ENCODE data around the gene CCDC117. TPM values are rescaled to one million over a fixed set of nuclear protein-coding genes. Genes with fewer than 3 reads are reported as not detected.

Gene CCDC117
- total and polyA plus RNA-seq, 2 donors from 2014 or later, result 8.7 to 16.8 TPM

- Histone ChIP-seq H3K9me3 (ENCODE audit: control insufficient read depth in 2 of 3, insufficient read depth in 1 of 3, low read length in 3 of 3) (no peaks in the 10 kb centered on the region), H3K27ac (ENCODE audit: low read depth in 2 of 2, low read length in 2 of 2) (no peak overlapping the region), H3K4me3 (ENCODE audit: low read length in 3 of 3) (no peak overlapping the region), H3K27me3 (ENCODE audit: control insufficient read depth, insufficient read depth, low read length) (no peaks in the 10 kb centered on the region), H3K36me3 (ENCODE audit: control insufficient read depth in 2 of 3, insufficient read depth in 3 of 3, low read length in 3 of 3) (no peaks in the 10 kb centered on the region), H3K9ac (ENCODE audit: low read length in 3 of 3) (no peak overlapping the region), H3K4me1 (ENCODE audit: control insufficient read depth in 2 of 3, insufficient read depth in 2 of 3, low read depth in 1 of 3, low read length in 3 of 3) (no peaks in the 10 kb centered on the region)
- FAIRE-seq, result no peak
- intact Hi-C loops (cut with DNase I), result no loop called here
- no peak for DNase-seq
- TF ChIP-seq, protein P1, sequence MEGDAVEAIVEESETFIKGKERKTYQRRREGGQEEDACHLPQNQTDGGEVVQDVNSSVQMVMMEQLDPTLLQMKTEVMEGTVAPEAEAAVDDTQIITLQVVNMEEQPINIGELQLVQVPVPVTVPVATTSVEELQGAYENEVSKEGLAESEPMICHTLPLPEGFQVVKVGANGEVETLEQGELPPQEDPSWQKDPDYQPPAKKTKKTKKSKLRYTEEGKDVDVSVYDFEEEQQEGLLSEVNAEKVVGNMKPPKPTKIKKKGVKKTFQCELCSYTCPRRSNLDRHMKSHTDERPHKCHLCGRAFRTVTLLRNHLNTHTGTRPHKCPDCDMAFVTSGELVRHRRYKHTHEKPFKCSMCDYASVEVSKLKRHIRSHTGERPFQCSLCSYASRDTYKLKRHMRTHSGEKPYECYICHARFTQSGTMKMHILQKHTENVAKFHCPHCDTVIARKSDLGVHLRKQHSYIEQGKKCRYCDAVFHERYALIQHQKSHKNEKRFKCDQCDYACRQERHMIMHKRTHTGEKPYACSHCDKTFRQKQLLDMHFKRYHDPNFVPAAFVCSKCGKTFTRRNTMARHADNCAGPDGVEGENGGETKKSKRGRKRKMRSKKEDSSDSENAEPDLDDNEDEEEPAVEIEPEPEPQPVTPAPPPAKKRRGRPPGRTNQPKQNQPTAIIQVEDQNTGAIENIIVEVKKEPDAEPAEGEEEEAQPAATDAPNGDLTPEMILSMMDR (IDR thresholded peaks at IDR 0.05; ENCODE audit: borderline replicate concordance, extremely low read depth, insufficient read depth), result no peak
Measured at GRCh38 chr22:28730179-28730578, 42.3 kb upstream of the CCDC117 start.

DNA sequence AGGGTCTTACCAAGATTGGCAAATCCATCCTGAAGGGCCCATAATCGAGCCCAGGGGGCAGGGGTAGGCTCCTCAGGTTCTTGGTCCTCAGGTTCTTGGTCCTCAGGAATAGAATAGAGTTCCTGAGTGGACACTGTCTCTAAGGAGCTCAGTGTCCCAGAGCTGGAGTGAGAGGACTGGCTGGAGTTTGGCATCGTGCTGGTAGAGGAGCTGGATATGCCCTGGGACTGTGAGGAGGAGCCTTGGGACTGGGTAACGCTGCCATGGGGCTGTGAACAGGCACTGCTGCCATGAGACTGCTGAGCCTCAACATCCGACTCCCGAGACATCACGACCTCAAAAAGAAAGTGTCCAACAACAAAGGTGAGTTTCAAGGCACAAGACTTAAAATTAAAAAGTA is 38.1 kb upstream of the CCDC117 start:
- TF ChIP-seq, protein P1 (IDR thresholded peaks at IDR 0.05; ENCODE audit: borderline replicate concordance, extremely low read depth, insufficient read depth), result no peak
- FAIRE-seq (no peak), DNase-seq (no peak)
- no peaks in the 10 kb centered on the region for H3K36me3 ChIP-seq (ENCODE audit: control insufficient read depth in 2 of 3, insufficient read depth in 3 of 3, low read length in 3 of 3)
- no peaks in the 10 kb centered on the region for H3K9me3 ChIP-seq (ENCODE audit: control insufficient read depth in 2 of 3, insufficient read depth in 1 of 3, low read length in 3 of 3)
- no peaks in the 10 kb centered on the region for H3K27me3 ChIP-seq (ENCODE audit: control insufficient read depth, insufficient read depth, low read length)
- no peaks in the 10 kb centered on the region for H3K4me1 ChIP-seq (ENCODE audit: control insufficient read depth in 2 of 3, insufficient read depth in 2 of 3, low read depth in 1 of 3, low read length in 3 of 3)
- intact Hi-C loops (cut with DNase I), result no loop called here
- H3K9ac ChIP-seq (ENCODE audit: low read length in 3 of 3), result no peak overlapping the region
- no peak overlapping the region for H3K4me3 ChIP-seq (ENCODE audit: low read length in 3 of 3)
- no peak overlapping the region for H3K27ac ChIP-seq (ENCODE audit: low read depth in 2 of 2, low read length in 2 of 2)

DNA sequence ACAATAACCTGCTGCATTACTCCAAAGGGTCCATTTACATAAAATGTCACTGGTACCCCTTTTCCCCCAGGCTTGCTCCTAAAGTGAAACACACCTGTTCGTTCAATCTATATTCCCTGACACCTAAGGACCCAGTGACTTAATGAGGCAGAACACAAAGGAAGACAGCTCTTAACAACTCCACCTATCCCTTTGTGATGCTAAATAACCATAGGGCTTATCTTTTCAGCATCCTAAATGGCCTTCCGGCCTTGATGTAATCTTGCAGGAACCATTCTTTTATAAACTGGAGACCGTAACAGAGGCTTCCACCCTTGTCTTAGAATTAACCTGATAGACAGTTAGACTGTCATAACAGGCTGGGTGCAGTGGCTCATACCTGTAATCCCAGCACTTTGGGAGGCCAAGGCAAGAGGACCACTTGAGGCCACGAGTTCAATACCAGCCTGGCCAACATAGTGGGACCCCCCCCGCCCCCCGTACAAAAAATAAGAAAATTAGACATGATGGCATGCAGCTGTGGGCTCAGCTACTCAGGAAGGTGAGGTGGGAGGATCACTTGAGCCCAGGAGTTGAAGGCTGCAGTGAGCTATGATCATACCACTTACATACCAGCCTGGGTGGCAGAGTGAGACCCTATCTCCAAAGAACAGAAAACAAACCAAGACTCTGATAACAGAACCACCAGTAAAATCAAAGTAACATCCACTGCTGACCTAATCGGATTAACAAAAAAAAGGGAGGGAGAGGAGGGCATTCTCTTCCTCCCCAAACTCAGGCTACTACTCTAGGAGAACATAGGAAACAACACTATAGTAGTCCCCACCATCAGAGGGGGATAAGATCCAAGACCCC is 36.0 kb upstream of the CCDC117 start:
- TF ChIP-seq, protein P1 (IDR thresholded peaks at IDR 0.05; ENCODE audit: borderline replicate concordance, extremely low read depth, insufficient read depth), result no peak
- Histone ChIP-seq H3K4me1 (ENCODE audit: control insufficient read depth in 2 of 3, insufficient read depth in 2 of 3, low read depth in 1 of 3, low read length in 3 of 3) (no peaks in the 10 kb centered on the region), H3K27me3 (ENCODE audit: control insufficient read depth, insufficient read depth, low read length) (no peaks in the 10 kb centered on the region), H3K4me3 (ENCODE audit: low read length in 3 of 3) (no peak overlapping the region), H3K9me3 (ENCODE audit: control insufficient read depth in 2 of 3, insufficient read depth in 1 of 3, low read length in 3 of 3) (no peaks in the 10 kb centered on the region), H3K9ac (ENCODE audit: low read length in 3 of 3) (no peak overlapping the region), H3K36me3 (ENCODE audit: control insufficient read depth in 2 of 3, insufficient read depth in 3 of 3, low read length in 3 of 3) (no peaks in the 10 kb centered on the region), H3K27ac (ENCODE audit: low read depth in 2 of 2, low read length in 2 of 2) (no peak overlapping the region)
- FAIRE-seq (no peak), DNase-seq (no peak)
- intact Hi-C loops (cut with DNase I), result no loop called here
